Measurements from ENCODE around the gene SYNPR.

SYNPR gene

DNA sequence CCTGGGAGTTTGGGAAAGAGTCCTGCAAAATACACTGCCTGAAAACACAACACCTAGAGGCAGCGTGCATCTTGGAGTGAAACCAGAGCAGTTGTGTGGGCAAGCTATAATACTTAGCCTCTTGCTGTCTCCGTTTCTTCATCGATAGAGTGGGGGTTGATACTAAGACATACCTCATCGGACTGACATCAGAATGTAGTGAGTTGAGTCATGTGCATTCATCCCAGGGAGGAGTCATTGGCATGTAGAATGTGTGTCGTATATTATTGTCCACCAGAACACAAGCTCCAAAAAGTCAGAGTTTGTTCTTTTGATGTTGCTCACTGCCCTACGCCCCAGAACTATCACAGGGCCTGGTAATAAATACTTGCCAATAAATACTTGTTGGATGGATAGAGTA lies 378.7 kb downstream of the SYNPR start:
- Histone ChIP-seq H4K5ac (ENCODE audit: low read length) (no peak overlapping the region), H3K9ac (ENCODE audit: low read length) (no peak overlapping the region), H3K4me2 (ENCODE audit: low read length) (no peak overlapping the region), H3K23ac (ENCODE audit: low read length) (no peak overlapping the region), H3K36me3 (ENCODE audit: control insufficient read depth, insufficient read depth, low read length) (no peaks in the 10 kb centered on the region), H3K56ac (ENCODE audit: low read length) (no peak overlapping the region), H3K27me3 (ENCODE audit: insufficient read depth, low read length, poor library complexity) (no peaks in the 10 kb centered on the region), H3K4ac (ENCODE audit: low read depth, low read length) (no peak overlapping the region), H3K27ac (ENCODE audit: low read depth, low read length) (no peak overlapping the region), H3K79me2 (ENCODE audit: control insufficient read depth, insufficient read depth, low read length) (no peaks in the 10 kb centered on the region), H2BK15ac (replicated peaks; ENCODE audit: low read depth) (no peak overlapping the region), H3K79me1 (ENCODE audit: low read length) (no peaks in the 10 kb centered on the region), H3K4me3 (ENCODE audit: low read length) (no peak overlapping the region), H2BK120ac (ENCODE audit: low read depth, low read length) (no peak overlapping the region), H4K8ac (ENCODE audit: low read depth, low read length) (no peak overlapping the region), H2AK5ac (ENCODE audit: low read length) (no peak overlapping the region), H2BK5ac (ENCODE audit: low read length) (no peak overlapping the region), H3K4me1 (ENCODE audit: control insufficient read depth, low read depth, low read length) (no peaks in the 10 kb centered on the region), H3K18ac (ENCODE audit: low read length) (no peak overlapping the region)
- DNase-seq, result no peak
- WGBS (ENCODE audit: extremely low coverage, insufficient coverage, low lambda C conversion rate), result no CpG with 5 or more reads among the region's 6 CpGs

DNA sequence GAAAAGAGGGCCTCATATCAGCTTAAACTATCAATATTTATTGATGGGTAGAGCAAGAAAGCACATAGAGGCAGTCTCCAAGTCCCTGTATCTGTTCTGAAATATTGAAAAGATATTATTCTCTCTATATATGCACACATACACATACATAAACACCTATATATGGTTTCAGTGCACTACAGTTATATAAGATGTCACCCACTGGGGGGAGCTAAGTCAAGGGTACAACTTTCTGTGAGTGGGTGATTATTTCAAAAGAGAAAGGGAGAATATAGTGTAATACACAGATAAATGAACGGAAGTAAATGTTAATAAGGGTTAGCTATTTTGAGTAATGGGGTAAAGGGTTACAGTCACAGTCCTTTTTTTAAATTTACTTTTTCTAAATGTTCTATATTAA lies 383.1 kb downstream of the SYNPR start:
- Histone ChIP-seq H2BK5ac (ENCODE audit: low read length) (no peak overlapping the region), H2BK15ac (replicated peaks; ENCODE audit: low read depth) (no peak overlapping the region), H3K27ac (ENCODE audit: low read depth, low read length) (no peak overlapping the region), H3K4ac (ENCODE audit: low read depth, low read length) (no peak overlapping the region), H4K8ac (ENCODE audit: low read depth, low read length) (no peak overlapping the region), H3K23ac (ENCODE audit: low read length) (no peak overlapping the region), H3K79me2 (ENCODE audit: control insufficient read depth, insufficient read depth, low read length) (no peaks in the 10 kb centered on the region), H3K36me3 (ENCODE audit: control insufficient read depth, insufficient read depth, low read length) (no peaks in the 10 kb centered on the region), H2AK5ac (ENCODE audit: low read length) (no peak overlapping the region), H2BK120ac (ENCODE audit: low read depth, low read length) (no peak overlapping the region), H3K9ac (ENCODE audit: low read length) (no peak overlapping the region), H3K18ac (ENCODE audit: low read length) (no peak overlapping the region), H3K56ac (ENCODE audit: low read length) (no peak overlapping the region), H3K4me2 (ENCODE audit: low read length) (no peak overlapping the region), H3K4me3 (ENCODE audit: low read length) (no peak overlapping the region), H3K79me1 (ENCODE audit: low read length) (no peaks in the 10 kb centered on the region), H3K4me1 (ENCODE audit: control insufficient read depth, low read depth, low read length) (no peaks in the 10 kb centered on the region), H3K27me3 (ENCODE audit: insufficient read depth, low read length, poor library complexity) (no peaks in the 10 kb centered on the region), H4K5ac (ENCODE audit: low read length) (no peak overlapping the region)
- 100% methylated on average over 1 of the region's 1 CpG for WGBS (ENCODE audit: extremely low coverage, insufficient coverage, low lambda C conversion rate)
- no peak for DNase-seq

DNA sequence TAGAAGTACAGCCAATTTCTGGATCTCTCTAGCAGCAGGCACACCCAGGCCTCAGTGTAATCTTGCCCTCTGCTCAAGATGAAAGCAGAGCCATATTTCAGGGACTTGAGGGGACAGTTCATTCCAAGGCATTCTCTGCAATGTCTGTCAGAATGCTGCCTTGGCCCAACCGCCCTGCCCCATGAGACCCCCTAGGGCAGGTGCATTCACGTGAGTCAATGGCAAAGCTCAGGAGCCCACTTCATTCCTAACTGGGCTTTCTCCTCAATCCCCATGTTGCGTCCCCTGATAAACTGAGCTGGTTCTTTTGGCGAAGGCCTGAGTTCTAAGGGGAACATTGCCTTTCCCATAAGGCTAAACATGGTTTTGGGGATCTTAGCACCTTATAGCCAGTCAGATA lies 383.9 kb downstream of the SYNPR start:
- no peaks in the 10 kb centered on the region for H3K79me1 ChIP-seq (ENCODE audit: low read length)
- no peak overlapping the region for H4K5ac ChIP-seq (ENCODE audit: low read length)
- no peak overlapping the region for H3K56ac ChIP-seq (ENCODE audit: low read length)

DNA sequence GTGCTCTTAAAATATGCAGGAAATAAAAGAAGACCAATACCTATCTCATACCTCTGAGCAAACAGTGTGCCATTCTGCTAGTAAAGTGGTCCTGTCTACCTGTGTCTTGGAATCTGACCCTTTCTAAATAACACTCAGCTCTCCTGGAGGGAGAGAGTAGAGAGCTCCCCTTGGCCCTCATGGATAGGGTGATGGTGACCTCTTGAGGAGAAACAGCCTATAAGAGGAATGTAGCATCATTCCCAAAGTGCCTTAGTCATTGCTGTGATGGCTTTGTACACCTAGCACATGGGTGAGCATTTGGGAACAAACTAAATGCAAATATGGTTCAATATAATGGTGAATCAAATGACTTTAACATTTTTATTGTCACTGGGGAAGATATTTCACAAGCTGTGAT lies 384.4 kb downstream of the SYNPR start:
- peak; percentile 77 for DNase-seq

More for the DNA sequence above, 383.9 kb downstream of the SYNPR start:
- H3K27ac ChIP-seq (ENCODE audit: low read depth, low read length), result no peak overlapping the region
- no peak overlapping the region for H4K8ac ChIP-seq (ENCODE audit: low read depth, low read length)
- no peak overlapping the region for H2BK120ac ChIP-seq (ENCODE audit: low read depth, low read length)
- H2AK5ac ChIP-seq (ENCODE audit: low read length), result no peak overlapping the region
- H2BK5ac ChIP-seq (ENCODE audit: low read length), result no peak overlapping the region
- no peaks in the 10 kb centered on the region for H3K27me3 ChIP-seq (ENCODE audit: insufficient read depth, low read length, poor library complexity)
- H3K18ac ChIP-seq (ENCODE audit: low read length), result no peak overlapping the region
- no CpG with 5 or more reads among the region's 4 CpGs for WGBS (ENCODE audit: extremely low coverage, insufficient coverage, low lambda C conversion rate)
- H3K36me3 ChIP-seq (ENCODE audit: control insufficient read depth, insufficient read depth, low read length), result no peaks in the 10 kb centered on the region
- no peak overlapping the region for H3K4me3 ChIP-seq (ENCODE audit: low read length)
- H3K4me1 ChIP-seq (ENCODE audit: control insufficient read depth, low read depth, low read length), result no peaks in the 10 kb centered on the region
- no peaks in the 10 kb centered on the region for H3K79me2 ChIP-seq (ENCODE audit: control insufficient read depth, insufficient read depth, low read length)
- H3K9ac ChIP-seq (ENCODE audit: low read length), result no peak overlapping the region
- H3K4ac ChIP-seq (ENCODE audit: low read depth, low read length), result no peak overlapping the region
- no peak overlapping the region for H2BK15ac ChIP-seq (replicated peaks; ENCODE audit: low read depth)
- no peak overlapping the region for H3K23ac ChIP-seq (ENCODE audit: low read length)
- DNase-seq, result no peak
- H3K4me2 ChIP-seq (ENCODE audit: low read length), result no peak overlapping the region

More for the DNA sequence above, 384.4 kb downstream of the SYNPR start:
- Histone ChIP-seq H3K56ac (ENCODE audit: low read length) (no peak overlapping the region), H3K27me3 (ENCODE audit: insufficient read depth, low read length, poor library complexity) (no peaks in the 10 kb centered on the region), H3K79me2 (ENCODE audit: control insufficient read depth, insufficient read depth, low read length) (no peaks in the 10 kb centered on the region), H3K4me1 (ENCODE audit: control insufficient read depth, low read depth, low read length) (no peaks in the 10 kb centered on the region), H3K18ac (ENCODE audit: low read length) (no peak overlapping the region), H4K8ac (ENCODE audit: low read depth, low read length) (no peak overlapping the region), H3K4me2 (ENCODE audit: low read length) (no peak overlapping the region), H2BK15ac (replicated peaks; ENCODE audit: low read depth) (no peak overlapping the region), H3K4me3 (ENCODE audit: low read length) (no peak overlapping the region), H4K5ac (ENCODE audit: low read length) (no peak overlapping the region), H3K9ac (ENCODE audit: low read length) (no peak overlapping the region), H3K79me1 (ENCODE audit: low read length) (no peaks in the 10 kb centered on the region), H2BK5ac (ENCODE audit: low read length) (no peak overlapping the region), H3K27ac (ENCODE audit: low read depth, low read length) (no peak overlapping the region), H3K23ac (ENCODE audit: low read length) (no peak overlapping the region), H3K36me3 (ENCODE audit: control insufficient read depth, insufficient read depth, low read length) (no peaks in the 10 kb centered on the region), H2BK120ac (ENCODE audit: low read depth, low read length) (no peak overlapping the region), H2AK5ac (ENCODE audit: low read length) (no peak overlapping the region), H3K4ac (ENCODE audit: low read depth, low read length) (no peak overlapping the region)

Small RNA genes within 50 kb of the gene (small RNA-seq; reads per million reads assigned to genes)
- gene RNA5SP134 (ENCODE audit: insufficient read depth), result 1.8 reads per million, percentile 8 among the genes with 10 or more reads in this experiment
